CD14-positive monocyte (primary cell): ENCODE results near the gene CNOT10. TPM values are rescaled to one million over a fixed set of nuclear protein-coding genes. Genes with fewer than 3 reads are reported as not detected.

ENCODE experiments used
- DNase-seq, 3 donors: peaks; one replicate each; pipeline ENCODE4 v3.0.0-alpha.2; 2011 to 2022
- H2AFZ ChIP-seq: 2 replicates; pipeline ENCODE4 v1.6.0; 2012; ENCODE audit warnings: mild to moderate bottlenecking, low read depth, low read length, inconsistent platforms; ENCODE audit not compliant: insufficient read depth, poor library complexity, severe bottlenecking
- H3K27ac ChIP-seq, 2 donors: 1 replicate in 1 of 2; 2 replicates in 1 of 2; pipeline ENCODE4 v1.5.1; 2012 to 2013; ENCODE audit warnings: low read length in 2 of 2, control low read depth in 1 of 2, inconsistent platforms in 1 of 2, low read depth in 1 of 2, mild to moderate bottlenecking in 1 of 2
- H3K27me3 ChIP-seq, 2 donors: one replicate each; pipeline versions ENCODE4 v1.6.0 to v1.6.1; 2011 to 2013; ENCODE audit warnings: low read length in 2 of 2; ENCODE audit not compliant: control insufficient read depth in 2 of 2, insufficient read depth in 2 of 2
- H3K36me3 ChIP-seq, 2 donors: replicated peaks in 1 of 2; 1 replicate in 1 of 2; 2 replicates in 1 of 2; pipeline versions ENCODE4 v1.5.1 to v1.6.1; 2012 to 2013; ENCODE audit warnings: low read length in 2 of 2, control low read depth in 1 of 2, inconsistent platforms in 1 of 2, mild to moderate bottlenecking in 1 of 2; ENCODE audit not compliant: insufficient read depth in 2 of 2, control insufficient read depth in 1 of 2
- H3K4me1 ChIP-seq, 2 donors: 1 replicate in 1 of 2; 2 replicates in 1 of 2; pipeline versions ENCODE4 v1.5.1 to v1.6.1; 2012 to 2013; ENCODE audit warnings: low read length in 2 of 2, control low read depth in 1 of 2, inconsistent platforms in 1 of 2, mild to moderate bottlenecking in 1 of 2, moderate library complexity in 1 of 2; ENCODE audit not compliant: insufficient read depth in 2 of 2, control insufficient read depth in 1 of 2
- H3K4me2 ChIP-seq: replicated peaks from 2 replicates; pipeline ENCODE3; 2012; ENCODE audit warnings: low read length, moderate library complexity, mild to moderate bottlenecking; ENCODE audit not compliant: poor library complexity, severe bottlenecking; ENCODE audit errors: extremely low read depth
- H3K4me3 ChIP-seq, 3 experiments: fragments of 200-600 bp in 1 of 3; sonication (generic) in 1 of 3; replicated peaks in 1 of 3; 1 replicate in 2 of 3; 2 replicates in 1 of 3; pipeline ENCODE4 v1.5.1; 2011 to 2013; ENCODE audit warnings: low read length in 3 of 3, mild to moderate bottlenecking in 3 of 3, control low read depth in 2 of 3, low read depth in 2 of 3, inconsistent platforms in 1 of 3, moderate library complexity in 1 of 3
- H3K79me2 ChIP-seq: 2 replicates; pipeline ENCODE4 v1.6.0; 2012; ENCODE audit warnings: mild to moderate bottlenecking, control low read depth, inconsistent platforms, low read length, moderate library complexity; ENCODE audit not compliant: insufficient read depth
- H3K9ac ChIP-seq: 2 replicates; pipeline ENCODE4 v1.6.0; 2017; ENCODE audit warnings: low read length, mild to moderate bottlenecking; ENCODE audit not compliant: insufficient read depth, poor library complexity, severe bottlenecking
- H3K9me3 ChIP-seq, 2 donors: replicated peaks in 1 of 2; 1 replicate in 1 of 2; 2 replicates in 1 of 2; pipeline versions ENCODE4 v1.5.1 to v1.6.1; 2012 to 2013; ENCODE audit warnings: low read length in 2 of 2, control low read depth in 1 of 2; ENCODE audit not compliant: control insufficient read depth in 1 of 2, insufficient read depth in 1 of 2
- H4K20me1 ChIP-seq: 2 replicates; pipeline ENCODE4 v1.6.0; 2012; ENCODE audit warnings: mild to moderate bottlenecking, low read length, control low read depth, moderate library complexity; ENCODE audit not compliant: insufficient read depth
- H3K27ac Mint-ChIP-seq, 7 donors: one replicate each; pipeline ENCODE4 v1.8.0; 2020; ENCODE audit warnings: mild to moderate bottlenecking in 7 of 7, mixed read lengths in 7 of 7, moderate library complexity in 6 of 7, inconsistent platforms in 2 of 7
- H3K27me3 Mint-ChIP-seq, 3 donors: one replicate each; pipeline ENCODE4 v1.8.0; 2021 to 2022; ENCODE audit warnings: low read depth in 3 of 3, mild to moderate bottlenecking in 3 of 3, mixed read lengths in 3 of 3, moderate library complexity in 3 of 3, inconsistent platforms in 1 of 3
- H3K36me3 Mint-ChIP-seq, 2 donors: one replicate each; pipeline ENCODE4 v1.8.0; 2020; ENCODE audit warnings: mixed read lengths in 2 of 2, inconsistent platforms in 1 of 2, mild to moderate bottlenecking in 1 of 2
- H3K4me1 Mint-ChIP-seq: one replicate; pipeline ENCODE4 v1.8.0; 2020; ENCODE audit warnings: mild to moderate bottlenecking, mixed read lengths
- H3K4me3 Mint-ChIP-seq, 2 donors: one replicate each; pipeline ENCODE4 v1.8.0; 2020; ENCODE audit warnings: mild to moderate bottlenecking in 2 of 2, mixed read lengths in 2 of 2, moderate library complexity in 1 of 2
- H3K9me3 Mint-ChIP-seq, 7 donors: one replicate each; pipeline ENCODE4 v1.8.0; 2020 to 2022; ENCODE audit warnings: mixed read lengths in 7 of 7, mild to moderate bottlenecking in 6 of 7, moderate library complexity in 6 of 7, inconsistent platforms in 2 of 7
- WGBS: methylation state at CpG from one replicate; pipeline ENCODE4 v1.1.5; 2013; ENCODE audit warnings: missing lambda C conversion rate; ENCODE audit not compliant: insufficient coverage; 5-methylcytosine and 5-hydroxymethylcytosine counted together
- intact Hi-C, 2 donors: fragments of 100-400 bp; cut with micrococcal nuclease; formaldehyde crosslinking; loops; one replicate each; pipeline versions ENCODE4 v1.15.0 to v1.15.1; 2023
- polyA plus RNA-seq, 3 donors: library from polyadenylated mRNA; depleted of rRNA in 1 of 3; unstranded in 2 of 3; stranded (reverse) in 1 of 3; fragments of 300-500 nt in 2 of 3; fragments of >200 nt in 1 of 3; fragmentation: Illumina TruSeq in 2 of 3; gene quantifications; 1 replicate in 2 of 3; 2 replicates in 1 of 3; pipeline ENCODE4 v1.2.3, GENCODE V29; 2012 to 2021
- TF ChIP-seq, protein P1 (sequence below): fragments of 200-600 bp; IDR thresholded peaks from one replicate; pipeline ENCODE4 v1.8.0; 2022; ENCODE audit warnings: antibody characterized with exemption, mild to moderate bottlenecking

The CNOT10 gene
- polyA plus RNA-seq, 3 donors, result 17.9 to 21.5 (median 19.6) TPM

DNA sequence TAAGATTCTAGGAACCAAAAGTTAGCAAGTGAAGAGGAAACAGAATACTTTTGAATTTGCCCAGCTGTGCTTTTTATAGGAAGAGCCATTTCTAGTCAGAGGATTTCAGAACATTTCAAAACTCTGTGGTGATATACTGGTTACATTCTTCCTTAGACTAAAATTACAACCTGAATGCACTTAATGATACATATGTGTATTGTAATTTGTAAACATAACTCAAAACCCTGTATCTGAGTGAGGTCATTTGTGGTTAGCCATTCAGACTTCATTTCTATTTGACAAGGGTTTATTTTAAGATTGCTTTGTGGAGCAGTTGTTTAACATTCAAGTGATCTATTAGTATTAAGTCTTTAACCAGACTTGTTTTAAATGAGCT is 73.4 kb downstream of the CNOT10 start:
- intact Hi-C loops, result no loop called here
- no peaks in the 10 kb centered on the region for H3K79me2 ChIP-seq
- H3K4me3 ChIP-seq, result no peak overlapping the region
- Mint-ChIP-seq H3K4me3 (no peak overlapping the region), H3K27ac (peak overlapping the region; percentile 54 to 86 (median 78)), H3K27me3 (peaks cover 0 to 2% (median 0%) of the 10 kb centered on the region in 3 donors), H3K9me3 (peaks cover 0 to 2% (median 0%) of the 10 kb centered on the region in 7 donors), H3K36me3 (peaks cover 29 to 51% of the 10 kb centered on the region in 2 donors), H3K4me1 (peaks cover 50% of the 10 kb centered on the region)
- peak overlapping the region in 1 of 2 donors; percentile 80 for H3K27ac ChIP-seq
- peaks cover 7 to 22% of the 10 kb centered on the region in 2 donors for H3K36me3 ChIP-seq
- peak overlapping the region; percentile 29 for H3K9ac ChIP-seq
- peak overlapping the region; percentile 33 for H3K4me2 ChIP-seq
- TF ChIP-seq, protein P1, sequence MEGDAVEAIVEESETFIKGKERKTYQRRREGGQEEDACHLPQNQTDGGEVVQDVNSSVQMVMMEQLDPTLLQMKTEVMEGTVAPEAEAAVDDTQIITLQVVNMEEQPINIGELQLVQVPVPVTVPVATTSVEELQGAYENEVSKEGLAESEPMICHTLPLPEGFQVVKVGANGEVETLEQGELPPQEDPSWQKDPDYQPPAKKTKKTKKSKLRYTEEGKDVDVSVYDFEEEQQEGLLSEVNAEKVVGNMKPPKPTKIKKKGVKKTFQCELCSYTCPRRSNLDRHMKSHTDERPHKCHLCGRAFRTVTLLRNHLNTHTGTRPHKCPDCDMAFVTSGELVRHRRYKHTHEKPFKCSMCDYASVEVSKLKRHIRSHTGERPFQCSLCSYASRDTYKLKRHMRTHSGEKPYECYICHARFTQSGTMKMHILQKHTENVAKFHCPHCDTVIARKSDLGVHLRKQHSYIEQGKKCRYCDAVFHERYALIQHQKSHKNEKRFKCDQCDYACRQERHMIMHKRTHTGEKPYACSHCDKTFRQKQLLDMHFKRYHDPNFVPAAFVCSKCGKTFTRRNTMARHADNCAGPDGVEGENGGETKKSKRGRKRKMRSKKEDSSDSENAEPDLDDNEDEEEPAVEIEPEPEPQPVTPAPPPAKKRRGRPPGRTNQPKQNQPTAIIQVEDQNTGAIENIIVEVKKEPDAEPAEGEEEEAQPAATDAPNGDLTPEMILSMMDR, result no peak
- H2AFZ ChIP-seq, result peak overlapping the region; percentile 63
- H4K20me1 ChIP-seq, result no peaks in the 10 kb centered on the region
- no peaks in the 10 kb centered on the region for H3K27me3 ChIP-seq
- no peaks in the 10 kb centered on the region for H3K9me3 ChIP-seq
- DNase-seq, result peak in 1 of 3 donors; percentile 21
- peaks cover 39 to 52% of the 10 kb centered on the region in 2 donors for H3K4me1 ChIP-seq

DNA sequence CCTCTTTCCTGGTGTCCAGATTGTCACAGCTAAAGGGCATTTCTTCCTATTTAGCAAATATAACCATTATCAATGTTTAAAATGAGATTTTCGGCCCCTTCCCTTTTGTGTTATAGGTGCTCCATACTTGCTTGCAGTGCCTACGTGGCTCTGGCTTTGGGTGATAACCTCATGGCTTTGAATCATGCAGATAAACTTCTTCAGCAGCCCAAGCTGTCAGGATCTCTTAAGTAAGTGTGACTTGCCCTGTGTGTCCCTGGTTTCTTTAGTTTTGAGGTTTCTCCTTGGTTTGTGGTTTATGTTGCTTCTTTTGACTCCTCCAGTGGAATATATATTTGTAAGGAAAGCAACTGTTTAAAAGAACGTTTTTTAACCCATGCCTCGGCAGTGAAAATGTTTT is 74.4 kb downstream of the CNOT10 start:
- TF ChIP-seq, protein P1, result no peak
- Histone ChIP-seq H3K79me2 (no peaks in the 10 kb centered on the region), H2AFZ (no peak overlapping the region), H3K4me2 (no peak overlapping the region), H3K27ac (peak overlapping the region in 1 of 2 donors; percentile 80), H3K9me3 (no peaks in the 10 kb centered on the region), H3K4me1 (peaks cover 39 to 52% of the 10 kb centered on the region in 2 donors), H3K27me3 (no peaks in the 10 kb centered on the region), H4K20me1 (no peaks in the 10 kb centered on the region), H3K4me3 (no peak overlapping the region), H3K9ac (no peak overlapping the region), H3K36me3 (peaks cover 9 to 28% of the 10 kb centered on the region in 2 donors)
- 0% methylated on average over 2 of the region's 4 CpGs for WGBS
- H3K4me3 Mint-ChIP-seq, result no peak overlapping the region
- intact Hi-C loops, result no loop called here
- H3K27ac Mint-ChIP-seq, result peak overlapping the region in 5 of 7 donors; percentile 17 to 86 (median 42)
- peaks cover 29 to 55% of the 10 kb centered on the region in 2 donors for H3K36me3 Mint-ChIP-seq
- H3K9me3 Mint-ChIP-seq, result peaks cover 0 to 2% (median 0%) of the 10 kb centered on the region in 7 donors
- peaks cover 0 to 2% (median 0%) of the 10 kb centered on the region in 3 donors for H3K27me3 Mint-ChIP-seq
- peaks cover 50% of the 10 kb centered on the region for H3K4me1 Mint-ChIP-seq
- no peak for DNase-seq
